ENCODE measurements around the gene C3orf20.

The C3orf20 gene

GRCh38 chr3:14633417-14633816, 41.5 kb upstream of the C3orf20 start:
- H2AFZ ChIP-seq (ENCODE audit: insufficient read depth, low read length, poor library complexity) = no peak overlapping the region
- H3K4me2 ChIP-seq (ENCODE audit: low read length) = no peak overlapping the region
- no peak overlapping the region for H3K18ac ChIP-seq (ENCODE audit: low read length)
- H3K23ac ChIP-seq (ENCODE audit: low read length) = no peak overlapping the region
- no peak overlapping the region for H2BK120ac ChIP-seq (ENCODE audit: insufficient read depth, low read length, poor library complexity)
- H3K79me2 ChIP-seq (ENCODE audit: control insufficient read depth, insufficient read depth, low read length, poor library complexity) = no peaks in the 10 kb centered on the region
- no peak overlapping the region for H2BK5ac ChIP-seq (ENCODE audit: low read depth, low read length, poor library complexity)
- no peak overlapping the region for H3K9ac ChIP-seq (ENCODE audit: low read length)
- H3K4me3 ChIP-seq (ENCODE audit: low read depth, low read length) = no peak overlapping the region
- no peak overlapping the region for H4K8ac ChIP-seq (ENCODE audit: low read depth, low read length)
- no CpG with 5 or more reads among the region's 6 CpGs for WGBS (ENCODE audit: extremely low coverage, insufficient coverage, insufficient read length)
- H3K27me3 ChIP-seq (ENCODE audit: insufficient read depth, low read length) = peaks cover 8% of the 10 kb centered on the region
- no peak overlapping the region for H2AK5ac ChIP-seq (ENCODE audit: low read length)
- H3K9me3 ChIP-seq (ENCODE audit: insufficient read depth, low read depth, low read length) = peaks cover 3% of the 10 kb centered on the region
- DNase-seq = no peak
- H3K4me1 ChIP-seq (ENCODE audit: control insufficient read depth in 1 of 2, insufficient read depth in 2 of 2, low read length in 2 of 2) = no peaks in the 10 kb centered on the region
- no peaks in the 10 kb centered on the region for H3K36me3 ChIP-seq (ENCODE audit: control insufficient read depth in 1 of 2, insufficient read depth in 2 of 2, low read length in 2 of 2)
- no peak overlapping the region for H3K4ac ChIP-seq (ENCODE audit: low read depth, low read length)
- no peak overlapping the region for H3K14ac ChIP-seq (ENCODE audit: low read length)
- no peak overlapping the region for H2BK12ac ChIP-seq (ENCODE audit: low read length)
- H3K79me1 ChIP-seq (ENCODE audit: low read length) = no peaks in the 10 kb centered on the region
- H4K12ac ChIP-seq (ENCODE audit: low read depth, low read length) = no peak overlapping the region
- H3K27ac ChIP-seq (ENCODE audit: low read depth, low read length) = no peak overlapping the region
- H4K91ac ChIP-seq (ENCODE audit: low read depth, low read length) = no peak overlapping the region

DNA sequence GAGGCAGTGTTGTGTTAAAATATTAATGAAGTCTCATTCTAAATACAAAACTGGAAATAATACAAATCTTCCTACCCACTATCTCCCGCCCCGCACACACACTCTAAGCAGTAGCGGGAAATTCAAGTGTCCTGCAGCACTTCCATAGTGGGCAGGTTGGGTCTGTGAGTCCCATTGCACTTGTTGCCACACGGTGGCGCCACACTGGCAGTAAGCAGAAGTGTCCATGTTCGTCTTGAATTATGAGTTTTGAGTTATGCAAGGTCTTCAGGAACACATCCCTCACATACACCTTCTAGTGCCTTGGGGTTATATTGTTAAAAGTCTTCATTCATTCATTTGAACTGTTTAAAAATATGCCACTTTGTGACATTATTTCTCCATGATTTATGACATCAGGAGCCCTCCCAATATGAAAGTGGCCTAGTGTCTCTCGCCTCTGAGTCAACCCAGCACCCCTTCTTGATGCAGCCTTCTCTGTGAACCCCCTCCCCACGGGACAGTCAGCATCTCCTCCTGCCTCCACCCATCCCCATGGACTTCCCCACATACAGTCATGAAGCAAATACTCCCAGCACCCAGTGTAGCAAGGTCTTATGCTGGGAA, 41.0 kb upstream of the C3orf20 start:
- Histone ChIP-seq H4K12ac (ENCODE audit: low read depth, low read length) (no peak overlapping the region), H3K9ac (ENCODE audit: low read length) (no peak overlapping the region), H4K8ac (ENCODE audit: low read depth, low read length) (no peak overlapping the region), H3K79me1 (ENCODE audit: low read length) (no peaks in the 10 kb centered on the region), H3K4me1 (ENCODE audit: control insufficient read depth in 1 of 2, insufficient read depth in 2 of 2, low read length in 2 of 2) (no peaks in the 10 kb centered on the region), H3K14ac (ENCODE audit: low read length) (no peak overlapping the region), H2AFZ (ENCODE audit: insufficient read depth, low read length, poor library complexity) (no peak overlapping the region), H2BK12ac (ENCODE audit: low read length) (no peak overlapping the region), H3K4me2 (ENCODE audit: low read length) (no peak overlapping the region), H3K23ac (ENCODE audit: low read length) (no peak overlapping the region), H3K36me3 (ENCODE audit: control insufficient read depth in 1 of 2, insufficient read depth in 2 of 2, low read length in 2 of 2) (no peaks in the 10 kb centered on the region), H3K9me3 (ENCODE audit: insufficient read depth, low read depth, low read length) (peaks cover 1% of the 10 kb centered on the region), H3K27ac (ENCODE audit: low read depth, low read length) (no peak overlapping the region), H3K27me3 (ENCODE audit: insufficient read depth, low read length) (peaks cover 8% of the 10 kb centered on the region), H2BK5ac (ENCODE audit: low read depth, low read length, poor library complexity) (no peak overlapping the region), H4K91ac (ENCODE audit: low read depth, low read length) (no peak overlapping the region), H3K79me2 (ENCODE audit: control insufficient read depth, insufficient read depth, low read length, poor library complexity) (no peaks in the 10 kb centered on the region), H3K4ac (ENCODE audit: low read depth, low read length) (no peak overlapping the region), H2AK5ac (ENCODE audit: low read length) (no peak overlapping the region), H3K18ac (ENCODE audit: low read length) (no peak overlapping the region), H3K4me3 (ENCODE audit: low read depth, low read length) (no peak overlapping the region), H2BK120ac (ENCODE audit: insufficient read depth, low read length, poor library complexity) (no peak overlapping the region)
- peak; percentile 62 to 85 for DNase-seq
- WGBS (ENCODE audit: extremely low coverage, insufficient coverage, insufficient read length) = no CpG with 5 or more reads among the region's 8 CpGs

GRCh38 chr3:14634763-14635400, 40.1 kb upstream of the C3orf20 start:
- no peak overlapping the region for H2AK5ac ChIP-seq (ENCODE audit: low read length)
- no peak overlapping the region for H3K4me3 ChIP-seq (ENCODE audit: low read depth, low read length)
- H2AFZ ChIP-seq (ENCODE audit: insufficient read depth, low read length, poor library complexity) = no peak overlapping the region
- H4K8ac ChIP-seq (ENCODE audit: low read depth, low read length) = no peak overlapping the region
- no peak overlapping the region for H3K23ac ChIP-seq (ENCODE audit: low read length)
- no peak overlapping the region for H3K14ac ChIP-seq (ENCODE audit: low read length)
- H2BK120ac ChIP-seq (ENCODE audit: insufficient read depth, low read length, poor library complexity) = no peak overlapping the region
- H4K12ac ChIP-seq (ENCODE audit: low read depth, low read length) = no peak overlapping the region
- no peak overlapping the region for H3K4me2 ChIP-seq (ENCODE audit: low read length)
- H3K4ac ChIP-seq (ENCODE audit: low read depth, low read length) = no peak overlapping the region
- no peak overlapping the region for H3K9ac ChIP-seq (ENCODE audit: low read length)
- H3K27me3 ChIP-seq (ENCODE audit: insufficient read depth, low read length) = peaks cover 8% of the 10 kb centered on the region
- H3K79me2 ChIP-seq (ENCODE audit: control insufficient read depth, insufficient read depth, low read length, poor library complexity) = no peaks in the 10 kb centered on the region
- H3K36me3 ChIP-seq (ENCODE audit: control insufficient read depth in 1 of 2, insufficient read depth in 2 of 2, low read length in 2 of 2) = no peaks in the 10 kb centered on the region
- no peak overlapping the region for H2BK5ac ChIP-seq (ENCODE audit: low read depth, low read length, poor library complexity)
- H4K91ac ChIP-seq (ENCODE audit: low read depth, low read length) = no peak overlapping the region
- H3K27ac ChIP-seq (ENCODE audit: low read depth, low read length) = no peak overlapping the region
- H3K9me3 ChIP-seq (ENCODE audit: insufficient read depth, low read depth, low read length) = peaks cover 1% of the 10 kb centered on the region
- no peak overlapping the region for H2BK12ac ChIP-seq (ENCODE audit: low read length)
- no peaks in the 10 kb centered on the region for H3K4me1 ChIP-seq (ENCODE audit: control insufficient read depth in 1 of 2, insufficient read depth in 2 of 2, low read length in 2 of 2)
- H3K18ac ChIP-seq (ENCODE audit: low read length) = no peak overlapping the region
- no CpG with 5 or more reads among the region's 4 CpGs for WGBS (ENCODE audit: extremely low coverage, insufficient coverage, insufficient read length)
- DNase-seq = no peak
- no peaks in the 10 kb centered on the region for H3K79me1 ChIP-seq (ENCODE audit: low read length)

DNA sequence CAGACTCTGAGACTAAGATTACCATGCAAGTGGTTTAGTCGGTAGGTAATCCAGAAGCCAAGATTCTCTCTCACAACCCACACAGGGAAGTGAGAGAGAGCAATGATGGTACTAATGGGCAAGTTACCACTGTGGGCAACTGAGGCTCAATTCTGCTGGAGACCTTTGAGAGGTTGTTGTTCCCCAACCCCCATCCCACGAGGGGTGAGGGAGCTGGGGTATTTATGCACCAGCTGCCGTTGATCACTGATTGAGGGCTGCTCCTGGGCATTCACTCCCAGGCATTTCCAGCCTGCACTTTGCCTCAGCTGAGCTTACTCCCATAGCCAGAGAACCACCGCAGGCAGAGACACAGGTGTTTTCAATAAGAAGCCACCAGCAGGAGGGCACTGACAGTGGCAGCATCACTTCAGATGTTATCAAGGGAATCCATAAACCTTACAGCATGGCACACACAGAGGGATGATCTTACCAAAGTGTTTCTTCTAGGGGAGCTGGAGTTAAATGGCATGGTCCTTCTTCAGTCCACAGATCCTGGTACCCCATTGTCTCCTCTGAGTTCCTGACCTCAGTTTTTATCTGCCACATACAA, 38.3 kb upstream of the C3orf20 start:
- no peak overlapping the region for H3K9ac ChIP-seq (ENCODE audit: low read length)
- no peak overlapping the region for H4K8ac ChIP-seq (ENCODE audit: low read depth, low read length)
- H2AFZ ChIP-seq (ENCODE audit: insufficient read depth, low read length, poor library complexity) = no peak overlapping the region
- no peaks in the 10 kb centered on the region for H3K79me1 ChIP-seq (ENCODE audit: low read length)
- H4K12ac ChIP-seq (ENCODE audit: low read depth, low read length) = no peak overlapping the region
- no peak overlapping the region for H3K23ac ChIP-seq (ENCODE audit: low read length)
- H3K9me3 ChIP-seq (ENCODE audit: insufficient read depth, low read depth, low read length) = peaks cover 1% of the 10 kb centered on the region
- H3K79me2 ChIP-seq (ENCODE audit: control insufficient read depth, insufficient read depth, low read length, poor library complexity) = no peaks in the 10 kb centered on the region
- H3K27ac ChIP-seq (ENCODE audit: low read depth, low read length) = no peak overlapping the region
- H3K4ac ChIP-seq (ENCODE audit: low read depth, low read length) = no peak overlapping the region
- H3K36me3 ChIP-seq (ENCODE audit: control insufficient read depth in 1 of 2, insufficient read depth in 2 of 2, low read length in 2 of 2) = no peaks in the 10 kb centered on the region
- WGBS (ENCODE audit: extremely low coverage, insufficient coverage, insufficient read length) = no CpG with 5 or more reads among the region's 4 CpGs
- H2AK5ac ChIP-seq (ENCODE audit: low read length) = no peak overlapping the region
- H4K91ac ChIP-seq (ENCODE audit: low read depth, low read length) = no peak overlapping the region
- H3K4me1 ChIP-seq (ENCODE audit: control insufficient read depth in 1 of 2, insufficient read depth in 2 of 2, low read length in 2 of 2) = no peaks in the 10 kb centered on the region
- no peak overlapping the region for H2BK120ac ChIP-seq (ENCODE audit: insufficient read depth, low read length, poor library complexity)
- no peak overlapping the region for H3K4me3 ChIP-seq (ENCODE audit: low read depth, low read length)
- H3K14ac ChIP-seq (ENCODE audit: low read length) = no peak overlapping the region
- H2BK5ac ChIP-seq (ENCODE audit: low read depth, low read length, poor library complexity) = no peak overlapping the region
- H3K4me2 ChIP-seq (ENCODE audit: low read length) = no peak overlapping the region
- H3K27me3 ChIP-seq (ENCODE audit: insufficient read depth, low read length) = peaks cover 8% of the 10 kb centered on the region
- no peak overlapping the region for H2BK12ac ChIP-seq (ENCODE audit: low read length)
- no peak overlapping the region for H3K18ac ChIP-seq (ENCODE audit: low read length)
- DNase-seq = no peak
